KMS-11 (cell line): ENCODE data around the gene P2RX2.

Source experiments
- H2AFZ ChIP-seq: fragments of 200-600 bp; sonication (generic); 2 replicates; pipeline ENCODE4 v1.6.1; 2016; ENCODE audit warnings: antibody characterized with exemption, mixed run types, low read depth
- H3K27ac ChIP-seq: fragments of 200-600 bp; sonication (generic); 2 replicates; pipeline ENCODE4 v1.6.1; 2016; ENCODE audit warnings: mild to moderate bottlenecking, mixed run types
- H3K27me3 ChIP-seq: fragments of 200-600 bp; sonication (generic); 2 replicates; pipeline ENCODE4 v1.6.1; 2017; ENCODE audit warnings: mild to moderate bottlenecking, low read depth, mixed run types, moderate library complexity; ENCODE audit not compliant: insufficient read depth
- H3K36me3 ChIP-seq: fragments of 200-600 bp; sonication (generic); 2 replicates; pipeline ENCODE4 v1.6.1; 2017; ENCODE audit warnings: mild to moderate bottlenecking, mixed run types; ENCODE audit not compliant: insufficient read depth
- H3K4me1 ChIP-seq: fragments of 200-600 bp; sonication (generic); 2 replicates; pipeline ENCODE4 v1.6.1; 2016; ENCODE audit warnings: mild to moderate bottlenecking, low read depth, mixed run types; ENCODE audit not compliant: poor library complexity, severe bottlenecking
- H3K4me2 ChIP-seq: fragments of 200-600 bp; sonication (generic); 2 replicates; pipeline ENCODE4 v1.7.0; 2016; ENCODE audit warnings: mild to moderate bottlenecking, mixed run types
- H3K4me3 ChIP-seq: fragments of 200-600 bp; sonication (generic); IDR thresholded peaks from 2 replicates; pipeline ENCODE4 v1.6.1; 2017; ENCODE audit warnings: low read depth, low read length, mixed read lengths; ENCODE audit not compliant: insufficient read depth
- H3K79me2 ChIP-seq: fragments of 200-600 bp; sonication (generic); 2 replicates; pipeline ENCODE4 v1.6.1; 2016; ENCODE audit warnings: low read depth, mixed run types; ENCODE audit not compliant: insufficient read depth
- H3K9ac ChIP-seq: fragments of 200-600 bp; sonication (generic); 2 replicates; pipeline ENCODE4 v1.6.1; 2016; ENCODE audit warnings: mild to moderate bottlenecking, mixed run types
- H4K20me1 ChIP-seq: fragments of 200-600 bp; sonication (generic); 2 replicates; pipeline ENCODE4 v1.6.1; 2016; ENCODE audit warnings: mild to moderate bottlenecking, mixed run types; ENCODE audit not compliant: insufficient read depth
- CTCF ChIP-seq: fragments of 200-600 bp; sonication (generic); conservative IDR thresholded peaks from 2 replicates; pipeline ENCODE4 v1.6.1; 2017; ENCODE audit warnings: low read depth, mild to moderate bottlenecking, antibody characterized with exemption, low read length, moderate library complexity, mixed read lengths

The P2RX2 gene

DNA sequence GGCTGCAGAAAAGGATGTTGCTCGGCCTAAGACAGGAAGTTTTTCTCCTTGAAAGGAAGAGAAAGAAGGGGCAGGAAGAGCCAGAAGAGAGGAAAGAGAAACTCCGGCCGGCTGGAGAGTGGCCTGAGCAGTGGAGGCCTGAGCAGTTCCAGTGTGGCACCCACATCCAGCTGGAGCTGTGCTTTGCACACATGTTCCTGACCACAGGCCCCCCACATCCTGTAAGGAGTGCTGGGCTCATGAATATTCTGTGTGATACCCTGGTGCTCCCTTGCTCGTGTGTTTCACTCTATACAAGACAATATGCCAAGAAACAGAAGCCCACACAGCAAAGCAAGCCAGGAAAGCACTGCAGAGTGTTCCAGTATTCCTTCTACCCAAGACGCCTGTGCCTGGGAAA lies 41.5 kb downstream of the P2RX2 start:
- Histone ChIP-seq H3K79me2 (no peaks in the 10 kb centered on the region), H3K36me3 (no peaks in the 10 kb centered on the region), H4K20me1 (no peaks in the 10 kb centered on the region), H3K27ac (no peak overlapping the region), H2AFZ (no peak overlapping the region), H3K4me1 (no peaks in the 10 kb centered on the region), H3K4me3 (no peak overlapping the region), H3K27me3 (no peaks in the 10 kb centered on the region), H3K4me2 (no peak overlapping the region), H3K9ac (no peak overlapping the region)
- TF ChIP-seq CTCF, result no peak

DNA sequence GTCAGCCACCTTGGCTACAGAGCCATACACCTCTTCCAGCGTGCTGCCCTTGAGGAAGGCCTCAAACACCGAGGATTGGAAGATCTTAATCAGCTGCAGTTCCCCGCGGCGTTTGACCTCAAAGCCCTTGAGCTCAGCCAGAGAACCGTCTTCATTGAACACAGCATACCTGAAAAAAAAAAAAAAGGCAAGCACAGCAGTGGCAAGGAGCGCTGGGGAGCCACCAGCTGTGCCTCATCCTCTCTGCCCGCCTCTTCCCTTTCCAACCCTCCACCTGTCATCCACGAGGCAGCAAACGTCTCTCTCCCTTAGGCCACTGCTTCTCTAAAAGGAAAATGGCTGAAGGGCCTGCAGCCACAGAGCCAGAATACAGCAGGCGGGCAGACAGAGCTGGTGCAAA lies 42.4 kb downstream of the P2RX2 start:
- Histone ChIP-seq H3K4me3 (no peak overlapping the region), H3K4me2 (no peak overlapping the region), H2AFZ (no peak overlapping the region), H3K27ac (no peak overlapping the region), H4K20me1 (no peaks in the 10 kb centered on the region), H3K36me3 (no peaks in the 10 kb centered on the region), H3K9ac (no peak overlapping the region), H3K79me2 (no peaks in the 10 kb centered on the region), H3K27me3 (no peaks in the 10 kb centered on the region), H3K4me1 (no peaks in the 10 kb centered on the region)
- TF ChIP-seq CTCF, result no peak

DNA sequence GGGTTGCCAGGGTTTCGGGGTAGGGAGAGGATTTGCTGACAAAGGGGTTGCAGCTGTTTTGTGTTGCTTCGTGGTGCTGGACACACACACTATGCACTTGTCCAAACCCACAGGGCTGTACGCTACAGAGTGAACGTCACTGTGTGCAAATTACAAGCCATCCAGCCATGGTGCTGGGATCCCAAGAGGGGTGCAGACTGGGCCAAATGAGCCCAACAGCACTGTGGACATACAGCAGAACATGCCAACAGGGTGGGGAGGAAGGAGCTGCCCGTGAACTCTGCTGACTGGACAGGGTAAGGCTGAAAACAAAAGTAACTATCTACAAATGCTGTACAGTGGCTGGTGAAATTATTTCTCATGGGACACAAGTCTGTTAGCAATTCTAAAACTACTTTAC lies 43.4 kb downstream of the P2RX2 start:
- Histone ChIP-seq H3K36me3 (no peaks in the 10 kb centered on the region), H3K27ac (no peak overlapping the region), H3K79me2 (no peaks in the 10 kb centered on the region), H3K4me2 (no peak overlapping the region), H3K4me1 (no peaks in the 10 kb centered on the region), H3K27me3 (no peaks in the 10 kb centered on the region), H3K9ac (no peak overlapping the region), H2AFZ (no peak overlapping the region), H4K20me1 (no peaks in the 10 kb centered on the region), H3K4me3 (no peak overlapping the region)
- no peak for TF ChIP-seq CTCF

GRCh38 chr12:132662901-132663755 lies 44.6 kb downstream of the P2RX2 start:
- Histone ChIP-seq H3K9ac (no peak overlapping the region), H3K27ac (no peak overlapping the region), H3K36me3 (no peaks in the 10 kb centered on the region), H3K27me3 (no peaks in the 10 kb centered on the region), H2AFZ (no peak overlapping the region), H3K4me3 (no peak overlapping the region), H3K4me1 (no peaks in the 10 kb centered on the region), H3K4me2 (no peak overlapping the region), H3K79me2 (no peaks in the 10 kb centered on the region), H4K20me1 (no peaks in the 10 kb centered on the region)
- no peak for TF ChIP-seq CTCF
